Liver (tissue), 3 donors: ENCODE data around the gene ARHGEF9.

Experiments
- GABPA ChIP-seq, 2 donors: IDR thresholded peaks in 1 of 2; conservative IDR thresholded peaks in 1 of 2; 2 replicates each; pipeline ENCODE4 v1.6.1; 2016; ENCODE audit warnings: antibody characterized with exemption in 2 of 2, mild to moderate bottlenecking in 1 of 2, moderate library complexity in 1 of 2
- HNF4G ChIP-seq: IDR thresholded peaks from 2 replicates; pipeline ENCODE4 v1.6.1; 2016; ENCODE audit warnings: antibody characterized with exemption
- JUND ChIP-seq, 2 donors: IDR thresholded peaks; 2 replicates each; pipeline ENCODE4 v1.6.1; 2016; ENCODE audit warnings: antibody characterized with exemption in 2 of 2
- RXRA ChIP-seq, 2 donors: IDR thresholded peaks; 2 replicates each; pipeline ENCODE4 v1.6.1; 2017 to 2018; ENCODE audit warnings: antibody characterized with exemption in 2 of 2, mild to moderate bottlenecking in 1 of 2
- SP1 ChIP-seq: IDR thresholded peaks from 2 replicates; pipeline ENCODE4 v1.6.1; 2018; ENCODE audit warnings: antibody characterized with exemption, mild to moderate bottlenecking
- TAF1 ChIP-seq: conservative IDR thresholded peaks from 2 replicates; pipeline ENCODE4 v1.6.1; 2016; ENCODE audit warnings: antibody characterized with exemption, mild to moderate bottlenecking
- YY1 ChIP-seq: IDR thresholded peaks from 2 replicates; pipeline ENCODE4 v1.6.1; 2016; ENCODE audit warnings: antibody characterized with exemption, mild to moderate bottlenecking
- TF ChIP-seq, protein P1 (sequence below): fragments of 150-350 bp; IDR thresholded peaks from 2 replicates; pipeline ENCODE4 v1.5.1; 2017; ENCODE audit warnings: improper control_type of control experiment, low read depth, low read length; ENCODE audit not compliant: missing input control
- TF ChIP-seq, protein P2 (sequence below): IDR thresholded peaks from 2 replicates; pipeline ENCODE4 v1.6.1; 2016; ENCODE audit warnings: antibody characterized with exemption
- TF ChIP-seq, protein P3 (sequence below): IDR thresholded peaks from 2 replicates; pipeline ENCODE4 v1.6.1; 2016; ENCODE audit warnings: antibody characterized with exemption
- TF ChIP-seq, protein P4 (sequence below): IDR thresholded peaks from 2 replicates; pipeline ENCODE4 v1.6.1; 2016; ENCODE audit warnings: antibody characterized with exemption
- TF ChIP-seq, protein P5 (sequence below): IDR thresholded peaks from 2 replicates; pipeline ENCODE4 v1.6.1; 2016; ENCODE audit warnings: antibody characterized with exemption, mild to moderate bottlenecking
- donor health status: healthy.
- donor health status: healthy.

DNA sequence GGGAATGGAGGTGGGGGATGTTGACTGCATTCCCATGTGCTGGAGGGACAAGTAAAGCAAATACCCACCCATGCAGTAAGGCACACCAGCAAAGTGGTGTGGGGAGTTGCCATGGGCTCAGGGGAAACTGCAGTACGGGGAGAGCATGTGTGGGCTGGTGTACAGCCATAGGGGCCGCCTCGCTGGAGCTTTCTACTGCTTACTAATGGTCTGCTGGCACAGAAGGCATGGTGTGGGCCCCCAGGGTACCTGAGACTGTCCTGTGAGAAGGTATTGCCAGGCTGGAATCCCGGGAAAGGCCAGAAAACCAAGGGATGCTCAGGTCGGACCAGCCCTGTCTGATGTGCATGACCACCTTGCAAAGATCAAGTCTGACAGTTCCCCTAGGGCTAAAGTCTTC lies 199.1 kb downstream of the ARHGEF9 start:
- TF ChIP-seq, protein P1, sequence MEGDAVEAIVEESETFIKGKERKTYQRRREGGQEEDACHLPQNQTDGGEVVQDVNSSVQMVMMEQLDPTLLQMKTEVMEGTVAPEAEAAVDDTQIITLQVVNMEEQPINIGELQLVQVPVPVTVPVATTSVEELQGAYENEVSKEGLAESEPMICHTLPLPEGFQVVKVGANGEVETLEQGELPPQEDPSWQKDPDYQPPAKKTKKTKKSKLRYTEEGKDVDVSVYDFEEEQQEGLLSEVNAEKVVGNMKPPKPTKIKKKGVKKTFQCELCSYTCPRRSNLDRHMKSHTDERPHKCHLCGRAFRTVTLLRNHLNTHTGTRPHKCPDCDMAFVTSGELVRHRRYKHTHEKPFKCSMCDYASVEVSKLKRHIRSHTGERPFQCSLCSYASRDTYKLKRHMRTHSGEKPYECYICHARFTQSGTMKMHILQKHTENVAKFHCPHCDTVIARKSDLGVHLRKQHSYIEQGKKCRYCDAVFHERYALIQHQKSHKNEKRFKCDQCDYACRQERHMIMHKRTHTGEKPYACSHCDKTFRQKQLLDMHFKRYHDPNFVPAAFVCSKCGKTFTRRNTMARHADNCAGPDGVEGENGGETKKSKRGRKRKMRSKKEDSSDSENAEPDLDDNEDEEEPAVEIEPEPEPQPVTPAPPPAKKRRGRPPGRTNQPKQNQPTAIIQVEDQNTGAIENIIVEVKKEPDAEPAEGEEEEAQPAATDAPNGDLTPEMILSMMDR: no peak
- TF ChIP-seq, protein P2, sequence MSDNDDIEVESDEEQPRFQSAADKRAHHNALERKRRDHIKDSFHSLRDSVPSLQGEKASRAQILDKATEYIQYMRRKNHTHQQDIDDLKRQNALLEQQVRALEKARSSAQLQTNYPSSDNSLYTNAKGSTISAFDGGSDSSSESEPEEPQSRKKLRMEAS: no peak
- TF ChIP-seq, protein P3, sequence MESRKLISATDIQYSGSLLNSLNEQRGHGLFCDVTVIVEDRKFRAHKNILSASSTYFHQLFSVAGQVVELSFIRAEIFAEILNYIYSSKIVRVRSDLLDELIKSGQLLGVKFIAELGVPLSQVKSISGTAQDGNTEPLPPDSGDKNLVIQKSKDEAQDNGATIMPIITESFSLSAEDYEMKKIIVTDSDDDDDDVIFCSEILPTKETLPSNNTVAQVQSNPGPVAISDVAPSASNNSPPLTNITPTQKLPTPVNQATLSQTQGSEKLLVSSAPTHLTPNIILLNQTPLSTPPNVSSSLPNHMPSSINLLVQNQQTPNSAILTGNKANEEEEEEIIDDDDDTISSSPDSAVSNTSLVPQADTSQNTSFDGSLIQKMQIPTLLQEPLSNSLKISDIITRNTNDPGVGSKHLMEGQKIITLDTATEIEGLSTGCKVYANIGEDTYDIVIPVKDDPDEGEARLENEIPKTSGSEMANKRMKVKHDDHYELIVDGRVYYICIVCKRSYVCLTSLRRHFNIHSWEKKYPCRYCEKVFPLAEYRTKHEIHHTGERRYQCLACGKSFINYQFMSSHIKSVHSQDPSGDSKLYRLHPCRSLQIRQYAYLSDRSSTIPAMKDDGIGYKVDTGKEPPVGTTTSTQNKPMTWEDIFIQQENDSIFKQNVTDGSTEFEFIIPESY: no peak
- TF ChIP-seq, protein P4, sequence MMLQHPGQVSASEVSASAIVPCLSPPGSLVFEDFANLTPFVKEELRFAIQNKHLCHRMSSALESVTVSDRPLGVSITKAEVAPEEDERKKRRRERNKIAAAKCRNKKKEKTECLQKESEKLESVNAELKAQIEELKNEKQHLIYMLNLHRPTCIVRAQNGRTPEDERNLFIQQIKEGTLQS: no peak
- TF ChIP-seq TAF1 (no peak), YY1 (no peak), HNF4G (no peak), SP1 (no peak), GABPA (IDR thresholded peaks at IDR 0.05 in 1 of 2, conservative IDR thresholded peaks at IDR 0.05 in 1 of 2) (no peak), RXRA (IDR thresholded peaks at IDR 0.05) (no peak), JUND (IDR thresholded peaks at IDR 0.05) (no peak)
- TF ChIP-seq, protein P5, sequence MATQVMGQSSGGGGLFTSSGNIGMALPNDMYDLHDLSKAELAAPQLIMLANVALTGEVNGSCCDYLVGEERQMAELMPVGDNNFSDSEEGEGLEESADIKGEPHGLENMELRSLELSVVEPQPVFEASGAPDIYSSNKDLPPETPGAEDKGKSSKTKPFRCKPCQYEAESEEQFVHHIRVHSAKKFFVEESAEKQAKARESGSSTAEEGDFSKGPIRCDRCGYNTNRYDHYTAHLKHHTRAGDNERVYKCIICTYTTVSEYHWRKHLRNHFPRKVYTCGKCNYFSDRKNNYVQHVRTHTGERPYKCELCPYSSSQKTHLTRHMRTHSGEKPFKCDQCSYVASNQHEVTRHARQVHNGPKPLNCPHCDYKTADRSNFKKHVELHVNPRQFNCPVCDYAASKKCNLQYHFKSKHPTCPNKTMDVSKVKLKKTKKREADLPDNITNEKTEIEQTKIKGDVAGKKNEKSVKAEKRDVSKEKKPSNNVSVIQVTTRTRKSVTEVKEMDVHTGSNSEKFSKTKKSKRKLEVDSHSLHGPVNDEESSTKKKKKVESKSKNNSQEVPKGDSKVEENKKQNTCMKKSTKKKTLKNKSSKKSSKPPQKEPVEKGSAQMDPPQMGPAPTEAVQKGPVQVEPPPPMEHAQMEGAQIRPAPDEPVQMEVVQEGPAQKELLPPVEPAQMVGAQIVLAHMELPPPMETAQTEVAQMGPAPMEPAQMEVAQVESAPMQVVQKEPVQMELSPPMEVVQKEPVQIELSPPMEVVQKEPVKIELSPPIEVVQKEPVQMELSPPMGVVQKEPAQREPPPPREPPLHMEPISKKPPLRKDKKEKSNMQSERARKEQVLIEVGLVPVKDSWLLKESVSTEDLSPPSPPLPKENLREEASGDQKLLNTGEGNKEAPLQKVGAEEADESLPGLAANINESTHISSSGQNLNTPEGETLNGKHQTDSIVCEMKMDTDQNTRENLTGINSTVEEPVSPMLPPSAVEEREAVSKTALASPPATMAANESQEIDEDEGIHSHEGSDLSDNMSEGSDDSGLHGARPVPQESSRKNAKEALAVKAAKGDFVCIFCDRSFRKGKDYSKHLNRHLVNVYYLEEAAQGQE: no peak
